Amniotic epithelial cell (primary cell): ENCODE results near the gene JAK3.
"Not testable (repeated sequence)": the region's sequence is repeated elsewhere in the genome, so short reads cannot be mapped to it uniquely, and the experiment has no call there.

ENCODE experiments used
- DNase-seq: peaks from one replicate; pipeline ENCODE4 v3.0.0-alpha.2; 2010; ENCODE audit warnings: low read depth

Gene JAK3

GRCh38 chr19:17847538-17848366, at the start of gene JAK3:
Gene JAK3, minus strand, starts transcription at chr19:17847982. Its CDS starts 3,565 bp downstream, at chr19:17844417.
- DNase-seq = peak; percentile 55

GRCh38 chr19:17893766-17894165, 46.0 kb upstream of the JAK3 start:
- DNase-seq = no peak

GRCh38 chr19:17889609-17890214, 41.9 kb upstream of the JAK3 start:
- DNase-seq = peak; percentile 51

- DNase-seq = no peak
These were observed 40.5 kb upstream of the JAK3 start for GRCh38 chr19:17888260-17888659.

GRCh38 chr19:17887221-17887620, 39.4 kb upstream of the JAK3 start:
- not testable (repeated sequence) for DNase-seq

- DNase-seq = no peak
These were observed 38.7 kb upstream of the JAK3 start for GRCh38 chr19:17886515-17886914.

- no peak for DNase-seq
These were observed 36.0 kb upstream of the JAK3 start for GRCh38 chr19:17883627-17884410.

- DNase-seq = no peak
These were observed 33.9 kb upstream of the JAK3 start for GRCh38 chr19:17881701-17882100.

GRCh38 chr19:17879466-17879865, 31.7 kb upstream of the JAK3 start:
- no peak for DNase-seq

- no peak for DNase-seq
These were observed 29.9 kb upstream of the JAK3 start for GRCh38 chr19:17877696-17878095.

- DNase-seq = no peak
These were observed 27.0 kb upstream of the JAK3 start for GRCh38 chr19:17874758-17875135.

GRCh38 chr19:17873786-17874757, 26.3 kb upstream of the JAK3 start:
- DNase-seq = no peak

GRCh38 chr19:17872251-17873001, 24.6 kb upstream of the JAK3 start:
- DNase-seq = no peak

- no peak for DNase-seq
These were observed 24.1 kb upstream of the JAK3 start, which contains the start of gene SLC5A5 for GRCh38 chr19:17871878-17872250. Gene SLC5A5, plus strand, starts transcription at chr19:17871945. Its CDS starts 375 bp downstream, at chr19:17872320.

- no peak for DNase-seq
These were observed 23.5 kb upstream of the JAK3 start for GRCh38 chr19:17871032-17871877.

- no peak for DNase-seq
These were observed 21.4 kb upstream of the JAK3 start for GRCh38 chr19:17869114-17869608.

GRCh38 chr19:17868669-17869068, 20.9 kb upstream of the JAK3 start:
- DNase-seq = no peak

- DNase-seq = no peak
These were observed 19.2 kb upstream of the JAK3 start for GRCh38 chr19:17866964-17867486.

GRCh38 chr19:17866312-17866963, 18.7 kb upstream of the JAK3 start:
- no peak for DNase-seq
